ENCODE data around the gene IRF2.
"Not testable (repeated sequence)": the region's sequence is repeated elsewhere in the genome, so short reads cannot be mapped to it uniquely, and the experiment has no call there.

Gene IRF2

DNA sequence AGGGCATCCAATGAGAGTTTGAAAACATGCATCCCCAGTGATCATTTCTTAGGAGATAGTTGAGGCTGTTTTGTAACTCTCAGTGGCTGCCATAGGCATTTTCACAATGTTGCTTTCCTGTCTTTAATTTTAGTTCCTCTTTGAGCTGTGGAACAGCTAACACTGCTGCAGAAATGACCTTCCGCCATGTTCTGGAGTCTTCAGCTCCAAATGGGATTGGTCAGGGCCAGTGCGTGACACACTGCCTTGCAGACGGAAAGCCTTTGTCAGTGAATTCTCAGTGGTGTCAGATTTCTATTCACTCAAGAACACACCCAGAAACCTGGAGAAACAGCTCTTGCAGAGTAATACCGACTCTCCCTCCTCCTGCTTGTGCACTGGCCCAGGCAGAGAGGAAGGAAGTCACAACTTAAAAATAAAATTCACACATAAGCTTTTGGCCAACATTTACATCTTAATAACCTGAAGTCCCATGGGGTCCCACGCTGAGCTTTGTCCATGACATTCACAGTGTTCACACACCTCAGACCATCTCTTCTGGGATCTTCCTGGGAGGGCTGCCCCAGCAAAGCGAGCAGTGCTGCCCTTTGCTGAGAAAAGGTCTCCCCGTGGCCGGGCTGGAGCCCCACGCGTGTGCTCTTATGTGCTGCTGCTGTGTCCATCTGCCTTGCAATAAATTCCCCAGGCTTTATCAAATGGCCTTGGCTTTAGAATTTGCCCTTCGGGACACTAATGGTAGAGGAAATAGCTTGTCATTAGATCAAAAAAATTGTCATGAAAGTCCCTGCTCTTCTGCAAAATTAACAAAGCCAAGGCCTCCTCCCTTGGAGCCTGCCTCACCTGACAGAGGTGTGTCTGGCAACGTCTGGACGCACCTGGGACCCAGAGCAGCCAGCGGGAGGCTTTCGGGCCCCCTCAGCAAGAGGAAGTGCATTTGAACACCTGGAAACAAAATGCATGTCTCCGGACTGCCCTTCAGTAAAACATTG is 126.8 kb downstream of the IRF2 start:
- TF ChIP-seq, protein P1, sequence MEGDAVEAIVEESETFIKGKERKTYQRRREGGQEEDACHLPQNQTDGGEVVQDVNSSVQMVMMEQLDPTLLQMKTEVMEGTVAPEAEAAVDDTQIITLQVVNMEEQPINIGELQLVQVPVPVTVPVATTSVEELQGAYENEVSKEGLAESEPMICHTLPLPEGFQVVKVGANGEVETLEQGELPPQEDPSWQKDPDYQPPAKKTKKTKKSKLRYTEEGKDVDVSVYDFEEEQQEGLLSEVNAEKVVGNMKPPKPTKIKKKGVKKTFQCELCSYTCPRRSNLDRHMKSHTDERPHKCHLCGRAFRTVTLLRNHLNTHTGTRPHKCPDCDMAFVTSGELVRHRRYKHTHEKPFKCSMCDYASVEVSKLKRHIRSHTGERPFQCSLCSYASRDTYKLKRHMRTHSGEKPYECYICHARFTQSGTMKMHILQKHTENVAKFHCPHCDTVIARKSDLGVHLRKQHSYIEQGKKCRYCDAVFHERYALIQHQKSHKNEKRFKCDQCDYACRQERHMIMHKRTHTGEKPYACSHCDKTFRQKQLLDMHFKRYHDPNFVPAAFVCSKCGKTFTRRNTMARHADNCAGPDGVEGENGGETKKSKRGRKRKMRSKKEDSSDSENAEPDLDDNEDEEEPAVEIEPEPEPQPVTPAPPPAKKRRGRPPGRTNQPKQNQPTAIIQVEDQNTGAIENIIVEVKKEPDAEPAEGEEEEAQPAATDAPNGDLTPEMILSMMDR (IDR thresholded peaks at IDR 0.05; ENCODE audit: low read depth, low read length, missing control alignments): no peak
- H3K4me3 ChIP-seq (replicated peaks; ENCODE audit: low read depth, low read length): no peak overlapping the region
- DNase-seq (ENCODE audit: extremely low read depth, low read depth): no peak

DNA sequence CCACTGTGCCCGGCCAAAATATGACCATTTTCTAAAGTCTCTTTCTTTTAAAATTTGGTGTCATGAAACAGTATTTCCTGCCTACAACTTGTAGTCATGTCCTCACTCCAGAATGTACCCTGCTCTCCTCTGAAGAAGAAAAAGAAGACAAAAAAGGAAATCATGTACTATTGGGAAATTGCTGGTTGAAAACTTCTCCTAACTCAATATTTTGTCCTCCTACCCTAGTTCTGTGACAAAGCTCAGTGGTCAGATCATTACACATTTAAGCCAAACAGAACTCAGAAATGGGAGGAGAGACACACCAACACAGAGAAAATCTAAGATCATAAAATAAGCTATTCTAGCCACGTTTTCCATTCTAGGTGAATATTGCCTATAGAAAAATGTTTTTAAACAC is 127.7 kb downstream of the IRF2 start:
- DNase-seq (ENCODE audit: extremely low read depth, low read depth): no peak
- no peak overlapping the region for H3K4me3 ChIP-seq (replicated peaks; ENCODE audit: low read depth, low read length)
- TF ChIP-seq, protein P1 (IDR thresholded peaks at IDR 0.05; ENCODE audit: low read depth, low read length, missing control alignments): no peak

DNA sequence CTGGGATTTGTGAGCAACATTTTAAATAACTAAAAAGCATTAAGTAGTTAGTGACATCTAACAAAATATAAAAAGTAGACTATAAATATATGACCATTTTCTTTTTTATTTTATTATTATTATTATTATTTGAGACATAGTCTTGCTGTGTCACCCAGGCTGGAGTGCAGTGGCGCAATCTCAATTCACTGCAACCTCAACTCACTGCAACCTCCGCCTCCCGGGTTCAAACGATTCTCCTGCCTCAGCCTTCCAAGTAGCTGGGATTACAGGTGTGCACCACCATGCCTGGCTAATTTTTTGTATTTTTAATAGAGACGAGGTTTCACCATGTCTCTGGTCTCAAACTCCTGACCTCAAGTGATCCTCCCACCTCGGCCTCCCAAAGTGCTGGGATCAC is 128.1 kb downstream of the IRF2 start:
- not testable (repeated sequence) for H3K4me3 ChIP-seq (replicated peaks; ENCODE audit: low read depth, low read length); DNase-seq (ENCODE audit: extremely low read depth, low read depth)

DNA sequence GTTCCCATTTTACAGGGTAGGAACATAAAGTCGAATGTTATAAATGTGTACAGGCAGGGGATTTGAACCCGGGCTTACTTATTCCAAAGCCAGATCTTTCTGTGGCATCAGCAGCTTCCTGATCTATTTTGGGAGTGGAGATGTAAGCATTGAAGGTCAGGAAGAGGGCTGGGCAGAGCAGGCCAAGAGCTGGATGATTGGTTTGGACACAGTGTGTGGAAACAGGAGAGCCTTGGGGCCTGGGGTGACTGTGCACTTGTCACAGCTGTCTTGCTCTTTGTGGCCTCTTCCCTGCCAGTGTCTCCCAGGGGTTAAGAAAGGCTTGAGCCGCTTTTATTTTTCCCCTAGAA is 128.8 kb downstream of the IRF2 start:
- TF ChIP-seq, protein P1 (IDR thresholded peaks at IDR 0.05; ENCODE audit: low read depth, low read length, missing control alignments): no peak
- no peak overlapping the region for H3K4me3 ChIP-seq (replicated peaks; ENCODE audit: low read depth, low read length)
- DNase-seq (ENCODE audit: extremely low read depth, low read depth): no peak

DNA sequence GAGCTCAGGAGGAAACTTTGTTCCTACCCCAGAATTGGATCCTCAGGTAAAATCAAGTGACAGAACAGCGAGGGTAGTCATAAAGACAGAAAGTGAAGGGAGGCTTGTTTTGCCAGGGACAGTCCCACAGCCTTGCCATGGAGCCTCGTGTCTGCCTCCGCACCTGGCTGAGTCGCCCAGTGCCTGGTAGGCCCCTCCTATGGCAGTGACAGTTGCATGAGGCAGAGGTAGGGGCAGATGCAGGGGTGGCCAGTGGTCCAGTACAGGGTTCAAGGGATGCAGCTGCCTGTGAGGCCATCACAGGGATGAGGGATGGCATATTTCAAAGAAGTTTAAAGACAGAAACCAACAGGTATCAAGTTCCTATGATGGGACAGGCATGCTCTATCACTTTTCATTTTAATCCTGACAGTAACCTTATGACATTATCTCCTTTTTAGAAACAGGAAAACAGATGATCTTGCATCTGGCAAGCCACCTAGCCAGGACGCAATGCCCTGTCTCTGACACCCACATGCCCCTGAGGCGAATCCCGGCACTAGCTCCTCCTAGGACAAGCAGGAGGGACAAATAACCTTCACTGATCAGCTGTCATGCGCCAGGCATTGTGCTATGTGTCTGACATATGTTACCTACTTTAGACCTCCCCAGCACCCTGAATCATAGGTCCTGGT is 129.3 kb downstream of the IRF2 start:
- TF ChIP-seq, protein P1 (IDR thresholded peaks at IDR 0.05; ENCODE audit: low read depth, low read length, missing control alignments): no peak
- no peak overlapping the region for H3K4me3 ChIP-seq (replicated peaks; ENCODE audit: low read depth, low read length)
- DNase-seq (ENCODE audit: extremely low read depth, low read depth): no peak

DNA sequence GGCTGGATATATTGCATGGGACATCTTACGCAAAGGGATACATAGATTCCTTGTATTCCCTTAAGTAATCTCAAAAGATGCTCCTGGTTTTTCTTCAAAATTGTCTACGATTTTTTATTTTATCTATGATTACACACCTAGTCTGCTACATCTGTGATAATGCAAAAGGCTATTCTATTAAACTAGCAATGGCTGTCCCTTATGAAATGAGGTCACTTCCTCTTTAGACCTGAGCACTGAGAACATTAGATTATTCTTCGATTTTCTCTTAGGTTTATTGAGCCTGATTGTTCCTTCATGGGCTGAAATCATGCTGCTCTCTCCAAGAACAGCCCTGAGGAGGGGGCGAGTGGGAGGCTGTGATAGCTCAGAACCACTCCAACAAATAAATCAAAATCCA is 129.9 kb downstream of the IRF2 start:
- H3K4me3 ChIP-seq (replicated peaks; ENCODE audit: low read depth, low read length): no peak overlapping the region
- TF ChIP-seq, protein P1 (IDR thresholded peaks at IDR 0.05; ENCODE audit: low read depth, low read length, missing control alignments): no peak
- no peak for DNase-seq (ENCODE audit: extremely low read depth, low read depth)

DNA sequence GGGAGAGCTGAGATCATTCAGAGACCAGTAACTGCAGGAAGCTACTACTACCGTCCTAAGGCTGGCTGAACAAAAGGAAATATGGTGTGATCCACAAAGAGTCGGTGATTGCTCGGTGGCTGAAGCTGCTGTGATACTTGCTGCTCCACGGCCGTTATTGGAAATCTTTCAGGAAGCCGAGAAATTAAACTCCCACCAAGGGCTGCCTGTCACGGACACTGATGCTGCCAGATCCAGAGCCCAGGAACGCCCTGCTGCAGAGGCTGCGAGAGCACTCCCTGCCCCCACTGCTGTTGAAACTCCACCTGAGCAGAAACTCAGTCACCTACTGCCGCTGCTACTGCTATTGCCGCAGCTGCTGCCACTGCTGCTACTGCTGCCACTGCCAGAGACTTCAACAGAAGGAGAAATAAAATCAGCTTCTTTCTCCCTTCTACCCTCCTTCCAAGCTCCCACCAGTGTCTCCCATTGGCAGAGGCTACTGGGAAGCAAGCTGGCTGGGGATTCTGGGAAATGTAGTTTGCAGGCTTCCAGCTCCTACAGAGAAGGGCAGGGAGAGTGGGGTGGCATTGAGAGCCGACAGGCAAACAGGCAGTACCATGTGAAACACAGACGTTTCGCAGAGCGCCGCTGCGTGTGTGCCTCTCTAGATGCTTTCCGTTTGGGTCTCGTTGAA is 130.7 kb downstream of the IRF2 start:
- peak; percentile 56 for DNase-seq (ENCODE audit: extremely low read depth, low read depth)
- peak overlapping the region; percentile 56 for H3K4me3 ChIP-seq (replicated peaks; ENCODE audit: low read depth, low read length)
- TF ChIP-seq, protein P1 (IDR thresholded peaks at IDR 0.05; ENCODE audit: low read depth, low read length, missing control alignments): no peak

DNA sequence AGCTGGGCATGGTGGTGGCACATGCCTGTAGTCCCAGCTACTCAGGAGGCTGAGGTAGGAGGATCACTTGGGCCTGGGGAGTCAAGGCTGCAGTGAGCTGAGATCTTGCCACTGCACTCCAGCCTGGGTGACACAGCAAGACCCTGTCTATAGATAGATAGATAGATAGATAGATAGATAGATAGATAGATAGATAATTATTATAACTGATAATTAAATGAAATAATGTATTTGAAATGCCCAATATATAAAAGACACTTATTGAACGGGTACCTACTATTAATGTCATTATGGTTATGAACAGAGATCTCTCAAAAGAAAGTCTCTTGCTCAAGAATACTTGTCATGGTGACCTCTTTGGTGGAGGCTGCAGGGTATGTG is 131.5 kb downstream of the IRF2 start:
- not testable (repeated sequence) for H3K4me3 ChIP-seq (replicated peaks; ENCODE audit: low read depth, low read length); DNase-seq (ENCODE audit: extremely low read depth, low read depth)

All from HFF-Myc (cell line).